Tibial artery (tissue), 4 donors: Measurements from ENCODE around the gene HACD4.

Experiments
- DNase-seq, 2 donors: peaks; one replicate each; pipeline ENCODE4 v3.0.0-alpha.2; 2019
- H3K27ac ChIP-seq, 2 donors: fragments of 200-600 bp; sonication (generic) in 1 of 2; 1 replicate in 1 of 2; 2 replicates in 1 of 2; pipeline ENCODE4 v1.5.1; 2018 to 2019; ENCODE audit warnings: mild to moderate bottlenecking in 1 of 2
- H3K27me3 ChIP-seq, 2 donors: fragments of 200-600 bp; sonication (generic) in 1 of 2; one replicate each; pipeline versions ENCODE4 v1.5.1 to v1.6.0; 2016 to 2019
- H3K36me3 ChIP-seq, 3 donors: fragments of 200-600 bp; sonication (generic) in 2 of 3; one replicate each; pipeline ENCODE4 v1.5.1; 2016 to 2019; ENCODE audit warnings: mild to moderate bottlenecking in 2 of 3
- H3K4me1 ChIP-seq, 4 donors: fragments of 200-600 bp; sonication (generic) in 2 of 4; 1 replicate in 3 of 4; 2 replicates in 1 of 4; pipeline ENCODE4 v1.5.1; 2016 to 2019
- H3K4me3 ChIP-seq, 2 donors: fragments of 200-600 bp; sonication (generic) in 1 of 2; 1 replicate in 1 of 2; 2 replicates in 1 of 2; pipeline ENCODE4 v1.5.1; 2018 to 2019; ENCODE audit warnings: mild to moderate bottlenecking in 2 of 2
- H3K9me3 ChIP-seq, 3 donors: fragments of 200-600 bp; sonication (generic) in 1 of 3; one replicate each; pipeline ENCODE4 v1.5.1; 2016 to 2019
- CTCF ChIP-seq, 2 experiments: fragments of 200-600 bp in 1 of 2; fragments of 450-650 bp in 1 of 2; IDR thresholded peaks; one replicate each; pipeline ENCODE4 v1.5.1; 2017 to 2019; ENCODE audit warnings: antibody characterized with exemption in 2 of 2, mild to moderate bottlenecking in 1 of 2, moderate library complexity in 1 of 2
- intact Hi-C: fragments of 100-400 bp; cut with DNase I; formaldehyde crosslinking; loops from one replicate; pipeline ENCODE4 v1.15.0; 2023; ENCODE audit warnings: low total_unique reads

Gene HACD4

GRCh38 chr9:21070906-21071305 lies 39.5 kb upstream of the HACD4 start:
- Histone ChIP-seq H3K27ac (no peak overlapping the region), H3K4me3 (no peak overlapping the region), H3K4me1 (peaks cover 0 to 15% (median 5%) of the 10 kb centered on the region in 4 donors), H3K27me3 (no peaks in the 10 kb centered on the region), H3K9me3 (no peaks in the 10 kb centered on the region), H3K36me3 (no peaks in the 10 kb centered on the region)
- TF ChIP-seq CTCF (IDR thresholded peaks at IDR 0.05): no peak
- DNase-seq: no peak
- intact Hi-C loops: no loop called here

- Histone ChIP-seq H3K4me1 (peaks cover 0 to 15% (median 5%) of the 10 kb centered on the region in 4 donors), H3K9me3 (no peaks in the 10 kb centered on the region), H3K27me3 (no peaks in the 10 kb centered on the region), H3K36me3 (no peaks in the 10 kb centered on the region), H3K4me3 (peak overlapping the region; percentile 20 to 23), H3K27ac (peak overlapping the region in 1 of 2 donors; percentile 33)
- peak; percentile 39 to 44 for TF ChIP-seq CTCF (IDR thresholded peaks at IDR 0.05)
- peak; percentile 60 to 67 for DNase-seq
- intact Hi-C loops: no loop called here
Observed at GRCh38 chr9:21070171-21070571, 38.7 kb upstream of the HACD4 start.

- DNase-seq: no peak
- no peak for TF ChIP-seq CTCF (IDR thresholded peaks at IDR 0.05)
- intact Hi-C loops: no loop called here
Observed at GRCh38 chr9:21060919-21061561, 29.6 kb upstream of the HACD4 start.

GRCh38 chr9:21056931-21057330 lies 25.5 kb upstream of the HACD4 start:
- no peak overlapping the region for H3K27ac ChIP-seq
- no peak for TF ChIP-seq CTCF (IDR thresholded peaks at IDR 0.05)
- DNase-seq: no peak
- no peaks in the 10 kb centered on the region for H3K9me3 ChIP-seq
- H3K4me1 ChIP-seq: no peaks in the 10 kb centered on the region
- no peaks in the 10 kb centered on the region for H3K27me3 ChIP-seq
- intact Hi-C loops: no loop called here
- no peak overlapping the region for H3K4me3 ChIP-seq
- H3K36me3 ChIP-seq: no peaks in the 10 kb centered on the region

More at GRCh38 chr9:21060919-21061561, 29.6 kb upstream of the HACD4 start:
- Histone ChIP-seq H3K9me3 (no peaks in the 10 kb centered on the region), H3K27ac (no peak overlapping the region), H3K36me3 (no peaks in the 10 kb centered on the region), H3K4me3 (no peak overlapping the region), H3K4me1 (no peaks in the 10 kb centered on the region), H3K27me3 (no peaks in the 10 kb centered on the region)

- no peak for DNase-seq
- no peak overlapping the region for H3K4me3 ChIP-seq
- no peaks in the 10 kb centered on the region for H3K4me1 ChIP-seq
- no peaks in the 10 kb centered on the region for H3K36me3 ChIP-seq
- intact Hi-C loops: no loop called here
- no peaks in the 10 kb centered on the region for H3K9me3 ChIP-seq
- H3K27ac ChIP-seq: no peak overlapping the region
- no peak for TF ChIP-seq CTCF (IDR thresholded peaks at IDR 0.05)
- H3K27me3 ChIP-seq: no peaks in the 10 kb centered on the region
Observed at GRCh38 chr9:21053851-21054250, 22.4 kb upstream of the HACD4 start.

- no peak overlapping the region for H3K27ac ChIP-seq
- intact Hi-C loops: no loop called here
- H3K36me3 ChIP-seq: no peaks in the 10 kb centered on the region
- no peak for DNase-seq
- no peak for TF ChIP-seq CTCF (IDR thresholded peaks at IDR 0.05)
- H3K4me3 ChIP-seq: no peak overlapping the region
- no peaks in the 10 kb centered on the region for H3K27me3 ChIP-seq
- no peaks in the 10 kb centered on the region for H3K9me3 ChIP-seq
- H3K4me1 ChIP-seq: no peaks in the 10 kb centered on the region
Observed at GRCh38 chr9:21047281-21047691, 15.8 kb upstream of the HACD4 start.
